Amniotic stem cell (primary cell): Measurements from ENCODE around the gene PHF23.
A peak's percentile ranks its signal among the peaks of the same experiment; 100 is the strongest.

Source experiments
- DNase-seq: peaks from one replicate; lab custom pipeline; 2025; lab: John Stamatoyannopoulos, UW

PHF23 gene

GRCh38 chr17:7237761-7238419 is 1.4 kb downstream of the PHF23 start:
- no peak for DNase-seq

- DNase-seq = no peak
These were observed 1.9 kb downstream of the PHF23 start for GRCh38 chr17:7237266-7237760.

- no peak for DNase-seq
These were observed 2.4 kb downstream of the PHF23 start for GRCh38 chr17:7236808-7237207.

GRCh38 chr17:7235693-7236665 is 3.3 kb downstream of the PHF23 start:
- no peak for DNase-seq

GRCh38 chr17:7234083-7234951 is 4.9 kb downstream of the PHF23 start, which contains the start of gene DVL2:
DVL2 (minus strand) TSS chr17:7234517; CDS start chr17:7234262, 255 bp downstream.
- peak; percentile 87 for DNase-seq

GRCh38 chr17:7233701-7234082 is 5.6 kb downstream of the PHF23 start:
- DNase-seq = no peak

GRCh38 chr17:7232114-7232513 is 7.1 kb downstream of the PHF23 start:
- no peak for DNase-seq

- DNase-seq = no peak
These were observed 9.8 kb downstream of the PHF23 start for GRCh38 chr17:7229504-7229903.

GRCh38 chr17:7228920-7229319 is 10.3 kb downstream of the PHF23 start:
- DNase-seq = no peak

- no peak for DNase-seq
These were observed 12.2 kb downstream of the PHF23 start for GRCh38 chr17:7226721-7227710.

- DNase-seq = no peak
These were observed 13.4 kb downstream of the PHF23 start for GRCh38 chr17:7225711-7226331.

GRCh38 chr17:7224661-7225111 is 14.6 kb downstream of the PHF23 start:
- DNase-seq = no peak

GRCh38 chr17:7224110-7224509 is 15.1 kb downstream of the PHF23 start:
- no peak for DNase-seq

GRCh38 chr17:7223375-7223774 is 15.9 kb downstream of the PHF23 start:
- DNase-seq = no peak

- DNase-seq = no peak
These were observed 16.3 kb downstream of the PHF23 start for GRCh38 chr17:7222972-7223292.

- DNase-seq = no peak
These were observed 16.9 kb downstream of the PHF23 start for GRCh38 chr17:7222093-7222971.

- DNase-seq = no peak
These were observed 17.8 kb downstream of the PHF23 start for GRCh38 chr17:7221278-7222092.

- DNase-seq = no peak
These were observed 18.5 kb downstream of the PHF23 start for GRCh38 chr17:7220593-7221277.
